ENCODE data around the gene MAEA.

DNA sequence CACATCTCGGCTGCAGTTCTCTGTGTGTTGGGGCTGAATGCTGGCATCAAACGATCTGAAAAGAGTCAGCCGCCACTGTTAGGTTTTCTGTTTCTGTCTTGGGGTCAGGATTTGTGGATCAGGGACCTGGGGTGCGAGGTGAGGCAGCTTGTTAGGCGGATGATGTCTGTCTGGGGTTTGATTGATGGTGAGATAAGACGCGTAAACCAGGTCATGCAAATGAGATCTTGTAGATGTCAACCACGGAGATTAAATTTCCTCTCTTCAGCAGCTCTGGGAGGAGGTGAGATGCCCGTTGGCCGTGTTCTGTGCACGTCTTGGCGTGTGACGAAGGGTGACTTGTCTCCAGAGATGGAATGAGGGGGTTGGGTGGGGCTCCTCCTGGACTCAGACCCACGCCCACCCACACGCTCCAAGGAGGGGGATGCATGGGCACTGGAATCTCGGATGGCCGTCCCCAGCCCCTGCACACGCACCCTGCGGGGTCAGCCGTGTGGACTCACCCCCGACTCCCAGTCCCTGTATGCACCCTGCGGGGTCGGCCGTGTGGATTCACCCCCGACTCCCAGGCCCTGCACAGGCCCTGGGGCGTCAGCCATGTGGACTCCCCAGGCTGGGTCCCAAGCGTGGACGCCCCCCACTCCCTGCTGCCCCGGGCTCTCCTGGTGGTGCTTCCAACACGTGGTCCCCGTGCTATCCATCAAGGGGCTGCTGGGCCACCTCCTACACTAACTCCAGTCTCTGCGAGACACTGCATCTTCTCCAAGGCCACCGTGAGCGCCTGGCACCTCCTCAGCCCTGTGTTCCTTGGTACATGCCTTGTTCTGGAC is 41.3 kb downstream of the MAEA start:
- TF ChIP-seq EZH2phosphoT487 (IDR thresholded peaks at IDR 0.05; ENCODE audit: insufficient read depth, low read depth) (no peak), EZH2 (IDR thresholded peaks at IDR 0.05; ENCODE audit: insufficient read depth, poor library complexity, severe bottlenecking) (no peak)
